ENCODE results near the gene TRIM41.

The TRIM41 gene

GRCh38 chr5:181190711-181191525 lies 32.2 kb upstream of the TRIM41 start:
- peak overlapping the region; percentile 20 for H4K91ac ChIP-seq (ENCODE audit: low read length)
- under 1% methylated on average over 56 of the region's 66 CpGs for WGBS

GRCh38 chr5:181191526-181192336 lies 31.4 kb upstream of the TRIM41 start:
- Histone ChIP-seq H3K4ac (ENCODE audit: low read depth in 1 of 2, low read length in 2 of 2) (peak overlapping the region; percentile 80 to 90), H2BK15ac (ENCODE audit: low read depth, poor library complexity, severe bottlenecking) (peak overlapping the region; percentile 94), H3K79me1 (replicated peaks; ENCODE audit: low read length, poor library complexity, severe bottlenecking) (peaks cover 5% of the 10 kb centered on the region), H3K4me2 (ENCODE audit: low read length, poor library complexity, severe bottlenecking) (peak overlapping the region; percentile 99), H4K91ac (ENCODE audit: low read length) (peak overlapping the region; percentile 88), H2AK5ac (ENCODE audit: low read length, severe bottlenecking) (no peak overlapping the region), H2AFZ (ENCODE audit: low read depth, low read length) (peak overlapping the region; percentile 93), H3K27me3 (ENCODE audit: control insufficient read depth in 1 of 2, insufficient read depth in 1 of 2, low read length in 2 of 2) (no peaks in the 10 kb centered on the region), H3K4me1 (ENCODE audit: control insufficient read depth, insufficient read depth, low read depth, low read length) (peaks cover 21% of the 10 kb centered on the region), H3K23ac (ENCODE audit: low read length in 2 of 2) (no peak overlapping the region), H2BK12ac (ENCODE audit: low read length in 2 of 2) (peak overlapping the region in 1 of 2 experiments; percentile 47), H3K4me3 (ENCODE audit: insufficient read depth in 1 of 2, low read depth in 1 of 2, low read length in 2 of 2) (peak overlapping the region; percentile 81 to 94), H3K18ac (ENCODE audit: low read depth in 1 of 2, low read length in 2 of 2) (peak overlapping the region; percentile 95 to 99), H3K36me3 (ENCODE audit: control insufficient read depth in 1 of 2, insufficient read depth in 2 of 2, low read depth in 1 of 2, low read length in 2 of 2) (peaks cover 0 to 13% of the 10 kb centered on the region in 2 experiments), H2BK120ac (ENCODE audit: low read depth, low read length) (peak overlapping the region; percentile 75), H3K9ac (ENCODE audit: low read length) (peak overlapping the region; percentile 92), H4K8ac (ENCODE audit: low read length) (peak overlapping the region; percentile 96), H3K9me3 (ENCODE audit: control insufficient read depth, low read length) (no peaks in the 10 kb centered on the region), H2BK5ac (ENCODE audit: low read depth, low read length, poor library complexity, severe bottlenecking) (peak overlapping the region; percentile 70), H3K27ac (ENCODE audit: low read length, poor library complexity, severe bottlenecking) (peak overlapping the region; percentile 61), H3K14ac (ENCODE audit: low read length in 2 of 2) (peak overlapping the region in 1 of 2 experiments; percentile 97)
- under 1% methylated on average over 60 of the region's 64 CpGs for WGBS
- DNase-seq = peak; percentile 96

More at GRCh38 chr5:181190711-181191525, 32.2 kb upstream of the TRIM41 start:
- Histone ChIP-seq H3K23ac (ENCODE audit: low read length in 2 of 2) (peak overlapping the region in 1 of 2 experiments; percentile 46), H3K4me2 (ENCODE audit: low read length, poor library complexity, severe bottlenecking) (peak overlapping the region; percentile 99), H3K9me3 (ENCODE audit: control insufficient read depth, low read length) (no peaks in the 10 kb centered on the region), H4K8ac (ENCODE audit: low read length) (peak overlapping the region; percentile 55), H3K36me3 (ENCODE audit: control insufficient read depth in 1 of 2, insufficient read depth in 2 of 2, low read depth in 1 of 2, low read length in 2 of 2) (peaks cover 0 to 13% of the 10 kb centered on the region in 2 experiments), H2BK12ac (ENCODE audit: low read length in 2 of 2) (peak overlapping the region in 1 of 2 experiments; percentile 40), H2BK15ac (ENCODE audit: low read depth, poor library complexity, severe bottlenecking) (peak overlapping the region; percentile 66), H2BK120ac (ENCODE audit: low read depth, low read length) (no peak overlapping the region), H3K14ac (ENCODE audit: low read length in 2 of 2) (peak overlapping the region in 1 of 2 experiments; percentile 68), H3K4me3 (ENCODE audit: insufficient read depth in 1 of 2, low read depth in 1 of 2, low read length in 2 of 2) (peak overlapping the region; percentile 63 to 94), H3K9ac (ENCODE audit: low read length) (peak overlapping the region; percentile 92), H3K18ac (ENCODE audit: low read depth in 1 of 2, low read length in 2 of 2) (peak overlapping the region; percentile 3 to 83), H2BK5ac (ENCODE audit: low read depth, low read length, poor library complexity, severe bottlenecking) (no peak overlapping the region), H3K27ac (ENCODE audit: low read length, poor library complexity, severe bottlenecking) (peak overlapping the region; percentile 0), H2AFZ (ENCODE audit: low read depth, low read length) (peak overlapping the region; percentile 68), H3K79me1 (replicated peaks; ENCODE audit: low read length, poor library complexity, severe bottlenecking) (peaks cover 5% of the 10 kb centered on the region), H3K4me1 (ENCODE audit: control insufficient read depth, insufficient read depth, low read depth, low read length) (peaks cover 21% of the 10 kb centered on the region), H3K4ac (ENCODE audit: low read depth in 1 of 2, low read length in 2 of 2) (no peak overlapping the region), H3K27me3 (ENCODE audit: control insufficient read depth in 1 of 2, insufficient read depth in 1 of 2, low read length in 2 of 2) (no peaks in the 10 kb centered on the region), H2AK5ac (ENCODE audit: low read length, severe bottlenecking) (no peak overlapping the region)
- no peak for DNase-seq

- Histone ChIP-seq H2BK5ac (ENCODE audit: low read depth, low read length, poor library complexity, severe bottlenecking) (no peak overlapping the region), H4K91ac (ENCODE audit: low read length) (peak overlapping the region; percentile 88), H3K36me3 (ENCODE audit: control insufficient read depth in 1 of 2, insufficient read depth in 2 of 2, low read depth in 1 of 2, low read length in 2 of 2) (peaks cover 0 to 13% of the 10 kb centered on the region in 2 experiments), H2BK15ac (ENCODE audit: low read depth, poor library complexity, severe bottlenecking) (no peak overlapping the region), H3K4me3 (ENCODE audit: insufficient read depth in 1 of 2, low read depth in 1 of 2, low read length in 2 of 2) (peak overlapping the region; percentile 81 to 94), H4K8ac (ENCODE audit: low read length) (peak overlapping the region; percentile 96), H3K4me1 (ENCODE audit: control insufficient read depth, insufficient read depth, low read depth, low read length) (peaks cover 25% of the 10 kb centered on the region), H3K4me2 (ENCODE audit: low read length, poor library complexity, severe bottlenecking) (peak overlapping the region; percentile 79), H3K27me3 (ENCODE audit: control insufficient read depth in 1 of 2, insufficient read depth in 1 of 2, low read length in 2 of 2) (no peaks in the 10 kb centered on the region), H3K27ac (ENCODE audit: low read length, poor library complexity, severe bottlenecking) (no peak overlapping the region), H3K9ac (ENCODE audit: low read length) (peak overlapping the region; percentile 92), H3K9me3 (ENCODE audit: control insufficient read depth, low read length) (no peaks in the 10 kb centered on the region), H3K4ac (ENCODE audit: low read depth in 1 of 2, low read length in 2 of 2) (peak overlapping the region; percentile 80 to 90), H3K14ac (ENCODE audit: low read length in 2 of 2) (peak overlapping the region in 1 of 2 experiments; percentile 4), H3K79me1 (replicated peaks; ENCODE audit: low read length, poor library complexity, severe bottlenecking) (peaks cover 5% of the 10 kb centered on the region), H2AFZ (ENCODE audit: low read depth, low read length) (no peak overlapping the region), H2AK5ac (ENCODE audit: low read length, severe bottlenecking) (peak overlapping the region; percentile 23), H3K18ac (ENCODE audit: low read depth in 1 of 2, low read length in 2 of 2) (peak overlapping the region; percentile 95 to 99), H2BK120ac (ENCODE audit: low read depth, low read length) (peak overlapping the region; percentile 75), H2BK12ac (ENCODE audit: low read length in 2 of 2) (peak overlapping the region in 1 of 2 experiments; percentile 21), H3K23ac (ENCODE audit: low read length in 2 of 2) (no peak overlapping the region)
- WGBS = 78% methylated on average over 10 of the region's 12 CpGs
- no peak for DNase-seq
Observed at GRCh38 chr5:181192337-181193046, 30.6 kb upstream of the TRIM41 start.
